Urothelium cell line (cell line): ENCODE results near the gene PCDH9.

ENCODE experiments used
- DNase-seq: peaks from one replicate; pipeline ENCODE4 v3.0.0; 2011; ENCODE audit warnings: low spot score, mixed read lengths
- FAIRE-seq: peaks from 2 replicates; lab custom pipeline; 2011; peaks lifted over from hg19 to GRCh38; lab: Jason Lieb, UNC

PCDH9 gene

GRCh38 chr13:66430728-66431127 is 799.4 kb downstream of the PCDH9 start:
- no peak for FAIRE-seq
- DNase-seq: no peak

- no peak for DNase-seq
- no peak for FAIRE-seq
Measured at GRCh38 chr13:66430269-66430668, 799.9 kb downstream of the PCDH9 start.

DNA sequence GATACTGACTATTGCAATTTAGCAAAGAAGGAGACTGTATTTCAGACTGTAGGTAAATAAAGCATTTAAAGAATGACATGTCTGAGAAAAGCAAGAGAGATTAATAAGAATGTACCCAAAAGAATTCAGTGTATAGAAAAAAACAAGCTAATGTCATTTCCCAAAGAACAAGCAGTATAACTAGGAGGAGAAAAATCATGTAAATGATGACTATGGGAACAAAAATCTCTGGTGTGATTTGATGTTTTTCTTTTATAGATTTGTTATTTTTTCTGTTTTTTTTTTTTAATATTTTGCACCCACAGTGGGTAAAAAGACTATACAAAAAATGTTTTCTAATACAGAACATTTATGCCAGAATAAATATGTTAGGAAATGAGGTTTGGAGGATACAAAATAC is 801.0 kb downstream of the PCDH9 start:
- no peak for FAIRE-seq
- DNase-seq: no peak

DNA sequence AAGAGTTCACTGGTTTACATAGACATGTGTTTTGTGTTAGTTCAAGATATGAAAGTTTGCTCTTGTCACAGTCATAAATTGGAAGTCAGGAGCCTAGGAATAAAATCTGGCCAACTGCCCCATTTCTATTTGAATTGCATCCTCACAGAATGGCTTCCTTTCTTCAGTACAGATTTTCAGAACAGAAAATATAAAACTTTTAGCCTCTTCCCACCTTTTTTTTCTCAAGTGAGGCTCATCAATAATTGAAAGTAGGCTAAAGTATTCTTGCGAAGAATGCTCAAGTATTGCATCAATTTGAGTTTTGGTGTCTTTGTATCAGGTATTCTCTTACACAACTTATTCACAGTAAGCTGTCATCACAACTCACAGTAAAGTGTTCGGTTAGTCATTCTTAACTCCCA is 802.7 kb downstream of the PCDH9 start:
- DNase-seq: no peak
- no peak for FAIRE-seq

DNA sequence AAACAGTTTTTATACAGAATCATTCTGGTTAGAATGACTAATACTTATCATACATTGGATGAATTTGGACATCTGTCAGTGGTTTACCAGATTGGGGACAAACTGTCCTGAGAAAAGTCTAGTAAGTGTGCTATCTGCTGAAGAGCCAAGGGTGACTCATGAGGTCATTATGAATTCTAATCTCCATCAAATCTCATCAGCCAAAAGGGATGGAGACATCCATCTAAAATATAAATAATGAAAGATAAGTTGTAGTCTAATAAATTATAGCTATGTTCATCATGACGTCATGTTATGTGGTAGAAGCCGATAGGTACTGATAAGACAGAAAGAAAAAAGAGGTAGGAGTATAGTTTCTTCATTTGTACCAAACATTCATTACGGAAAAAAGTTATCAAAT is 804.4 kb downstream of the PCDH9 start:
- no peak for FAIRE-seq
- no peak for DNase-seq

DNA sequence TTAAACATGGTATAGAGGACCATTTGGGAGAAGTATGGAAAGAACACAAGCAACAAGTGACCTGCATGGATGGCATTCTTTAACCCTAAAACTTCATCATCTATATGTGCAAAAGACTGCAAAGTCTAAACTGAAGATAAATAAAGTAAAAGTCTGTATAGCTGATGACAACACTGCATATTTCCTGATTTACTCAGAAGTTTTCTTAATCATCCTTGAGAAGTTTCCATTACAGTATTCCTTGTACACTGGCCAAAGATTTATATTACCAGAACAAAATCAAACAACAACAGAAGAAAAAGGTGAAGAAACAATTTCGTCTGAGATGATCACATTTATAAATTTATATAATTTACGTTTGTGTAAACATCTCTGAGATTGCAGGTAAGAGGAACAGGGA is 805.7 kb downstream of the PCDH9 start:
- FAIRE-seq: no peak
- no peak for DNase-seq

DNA sequence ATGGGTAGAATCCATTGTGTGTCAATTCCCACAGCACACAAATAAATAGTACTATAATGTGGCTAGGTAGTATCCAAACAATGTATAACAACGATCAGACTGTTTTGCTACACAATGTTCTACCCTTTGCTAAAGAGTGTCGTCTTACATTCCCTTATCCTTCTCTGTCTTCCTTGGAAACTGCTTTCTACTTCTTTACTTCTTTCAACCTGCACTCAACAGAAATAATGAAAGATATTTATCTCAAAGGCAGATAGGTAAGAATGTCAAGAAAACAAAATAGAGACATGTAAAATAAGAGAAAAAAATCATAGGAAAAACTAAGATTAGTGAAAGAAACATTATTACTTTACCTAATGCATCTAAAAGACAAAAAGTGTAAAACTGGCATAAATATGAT is 814.7 kb downstream of the PCDH9 start:
- FAIRE-seq (no peak), DNase-seq (no peak)

DNA sequence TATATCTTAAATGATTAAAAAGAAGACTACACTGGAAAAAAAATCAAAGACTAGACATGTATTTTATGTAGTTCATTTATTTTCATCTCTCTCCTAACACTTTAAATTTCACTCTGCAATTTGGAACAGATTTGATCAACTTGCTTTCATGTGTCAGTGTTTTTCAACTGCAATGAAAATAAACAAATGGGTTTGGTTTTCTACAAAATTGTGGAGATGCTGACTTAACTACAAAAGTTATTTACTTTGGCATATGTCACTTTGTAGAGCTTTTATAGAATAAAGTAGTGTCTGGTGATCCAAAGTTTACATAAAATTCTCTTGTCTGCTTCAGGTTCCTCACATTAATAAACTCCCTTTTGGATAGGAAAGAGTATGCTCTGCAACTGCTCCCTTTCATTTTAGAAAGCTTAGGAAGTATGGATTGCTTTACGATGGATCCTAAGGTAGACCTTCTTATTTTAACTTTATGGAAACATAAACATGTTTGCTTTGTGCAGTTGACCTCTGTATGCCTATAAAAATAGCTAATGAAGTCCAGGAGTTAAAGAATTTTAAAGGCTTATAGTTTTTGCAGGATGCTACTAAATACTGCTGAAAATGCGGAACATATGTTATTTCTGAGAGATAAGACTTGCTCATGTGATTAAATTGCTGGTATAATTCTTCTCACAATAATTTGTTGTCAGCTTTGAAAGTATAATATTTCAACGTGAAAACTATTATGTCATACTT is 815.9 kb downstream of the PCDH9 start:
- no peak for DNase-seq
- FAIRE-seq: no peak

DNA sequence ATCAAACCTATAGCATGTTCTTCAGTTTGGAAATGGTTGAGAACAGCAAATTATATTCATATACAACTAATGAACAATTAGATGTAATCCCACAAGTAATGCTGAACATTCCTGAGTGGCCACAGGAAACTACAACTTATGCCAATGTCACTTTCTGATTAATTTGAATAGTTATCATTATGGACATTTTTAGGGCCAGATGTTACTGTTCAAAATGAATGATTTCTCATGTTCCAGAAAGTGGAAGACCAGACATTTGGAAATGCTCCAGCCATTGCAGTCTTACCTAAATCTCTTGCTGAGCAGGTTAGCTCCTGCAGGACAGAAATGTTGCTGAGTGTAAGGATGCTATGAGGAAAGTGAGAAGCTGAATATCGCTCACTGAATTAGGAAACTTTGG is 819.8 kb downstream of the PCDH9 start:
- no peak for FAIRE-seq
- DNase-seq: no peak

GRCh38 chr13:66409542-66409941 is 820.6 kb downstream of the PCDH9 start:
- DNase-seq (no peak), FAIRE-seq (no peak)

DNA sequence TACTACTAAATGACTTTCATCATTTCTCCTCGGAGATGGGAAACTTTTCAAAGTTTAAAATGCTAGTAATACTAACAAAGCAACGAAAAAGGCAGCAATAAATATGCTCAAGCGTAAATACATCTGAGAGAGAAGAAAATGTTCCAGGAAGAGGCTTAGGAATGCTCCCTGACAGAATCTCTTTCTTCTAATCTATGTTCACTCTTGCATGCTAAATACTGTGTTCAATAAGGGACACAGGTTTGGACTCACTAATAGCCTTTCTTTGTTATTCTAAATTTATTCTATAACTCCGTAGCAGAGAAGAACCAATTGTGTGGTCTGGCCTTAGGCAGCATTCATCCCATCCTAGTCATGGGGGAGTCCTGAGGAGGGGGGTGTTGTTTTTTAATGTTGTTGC is 823.0 kb downstream of the PCDH9 start:
- FAIRE-seq: no peak
- no peak for DNase-seq

DNA sequence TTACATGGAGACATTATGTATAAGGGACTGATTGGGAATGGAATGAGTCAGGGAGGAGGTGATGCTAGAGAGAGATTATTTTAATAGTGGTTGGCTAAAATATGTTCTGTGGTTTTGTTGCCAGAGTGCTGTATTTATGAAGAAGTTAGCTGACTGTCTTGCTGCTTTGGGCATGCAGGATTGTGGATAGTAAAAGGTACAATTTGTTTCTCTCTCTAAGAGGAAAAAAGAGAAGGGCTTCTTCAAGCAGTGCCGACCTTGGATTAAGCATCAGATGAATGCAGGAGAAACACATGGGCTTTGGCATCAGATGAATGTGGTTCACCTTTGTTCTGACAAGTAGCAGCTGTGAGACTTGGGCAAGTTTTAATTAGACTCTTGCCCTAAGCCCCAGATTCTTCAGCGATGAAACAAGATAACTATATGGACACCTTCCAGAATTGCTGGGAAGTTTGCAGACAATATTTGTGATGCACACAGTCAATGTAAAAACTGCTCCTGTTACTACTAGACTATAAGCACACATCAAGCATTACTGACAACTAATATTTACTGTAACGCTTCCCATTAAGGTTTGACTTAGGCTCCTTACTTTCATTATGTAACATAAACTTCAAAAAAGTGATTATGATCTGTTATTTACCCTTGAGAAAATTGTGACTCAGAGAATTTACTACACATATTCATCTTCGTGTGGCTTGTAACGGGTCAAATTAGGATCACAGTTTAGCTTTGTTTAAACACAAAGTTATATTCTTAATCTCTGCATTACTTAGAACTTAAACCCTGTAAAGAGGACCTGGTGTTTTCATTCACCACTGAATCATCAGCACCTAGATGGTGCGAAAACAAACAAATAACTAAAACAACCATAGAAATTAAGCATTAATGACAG is 824.0 kb downstream of the PCDH9 start:
- FAIRE-seq: no peak

DNA sequence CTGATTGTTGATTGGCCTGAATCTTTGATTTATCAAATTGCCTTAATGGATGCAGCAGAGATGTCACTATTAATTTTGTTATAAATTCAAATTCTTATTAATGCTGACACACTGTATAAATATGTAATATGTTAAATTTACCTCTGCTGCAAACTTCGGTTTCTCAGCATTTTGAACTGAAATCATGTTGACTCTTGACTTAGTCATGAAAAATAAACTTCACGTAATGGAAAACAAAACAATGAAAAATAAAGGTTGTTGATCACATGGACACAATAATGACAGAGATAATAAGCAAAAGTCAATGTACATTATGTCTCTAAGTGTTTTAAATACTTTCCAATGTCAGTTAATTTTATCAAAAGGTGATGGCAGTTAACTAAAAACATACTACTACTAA is 827.6 kb downstream of the PCDH9 start:
- DNase-seq (no peak), FAIRE-seq (no peak)

More for the DNA sequence above, 824.0 kb downstream of the PCDH9 start:
- DNase-seq: peak; percentile 2

- no peak for DNase-seq
- FAIRE-seq: no peak
Measured at GRCh38 chr13:66402066-66402465, 828.1 kb downstream of the PCDH9 start.

DNA sequence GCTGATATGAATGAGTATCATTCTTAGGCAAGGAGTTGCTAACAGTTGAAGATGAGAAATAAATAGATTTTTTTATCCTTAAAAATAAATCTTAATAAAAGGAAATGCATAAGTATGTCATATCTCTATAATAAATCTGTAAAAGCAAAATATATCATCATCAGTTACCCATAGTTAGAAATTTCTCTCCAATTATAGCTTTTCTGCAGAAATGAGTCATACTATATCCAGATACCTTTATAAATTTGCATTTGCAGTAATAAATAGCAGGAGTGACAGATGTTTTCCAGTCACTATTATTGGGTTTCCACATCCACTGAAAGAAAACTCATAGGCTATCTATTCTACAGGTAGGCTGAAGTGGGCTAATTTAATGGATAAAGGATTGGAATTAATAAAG is 829.8 kb downstream of the PCDH9 start:
- FAIRE-seq: no peak
- DNase-seq: no peak

DNA sequence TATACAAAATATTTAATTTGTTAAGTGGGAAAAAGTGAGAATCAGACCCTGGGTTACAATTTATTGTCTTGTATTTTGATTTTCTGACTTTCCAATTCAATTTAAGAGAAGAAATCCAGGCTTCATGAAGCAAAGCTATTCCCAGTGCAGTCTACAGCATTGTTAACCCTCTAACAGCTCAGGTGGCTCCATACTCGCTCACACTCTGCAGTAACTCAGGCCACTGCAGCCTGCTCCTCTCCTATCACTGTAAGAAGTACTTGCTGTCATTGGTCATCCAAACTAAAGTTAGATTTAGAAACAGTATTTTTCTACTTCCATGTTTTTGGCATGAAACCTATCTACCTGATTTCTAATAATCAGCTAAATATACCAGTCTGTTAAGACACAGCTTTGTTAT is 830.3 kb downstream of the PCDH9 start:
- FAIRE-seq (no peak), DNase-seq (no peak)

- FAIRE-seq (no peak), DNase-seq (no peak)
Measured at GRCh38 chr13:66397133-66397532, 833.0 kb downstream of the PCDH9 start.

DNA sequence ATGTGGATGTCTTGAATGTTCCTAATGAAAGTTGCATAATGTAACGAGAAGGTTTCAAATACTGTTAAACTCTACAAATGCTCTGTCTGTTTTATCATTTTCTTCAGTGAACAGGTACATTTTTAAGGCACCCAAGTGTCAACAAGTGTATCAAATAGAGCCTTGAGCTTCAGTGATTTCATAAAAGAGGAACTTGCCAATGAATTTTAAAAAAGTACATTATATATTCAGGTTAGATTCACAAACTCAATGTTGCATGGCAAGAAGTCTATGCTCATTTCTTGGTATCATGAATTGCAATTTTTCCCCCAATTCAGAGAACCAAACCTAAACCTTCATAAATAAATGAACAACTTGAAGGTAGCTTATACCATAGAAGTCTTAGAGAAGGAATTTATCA is 838.8 kb downstream of the PCDH9 start:
- FAIRE-seq: no peak
- DNase-seq: no peak

GRCh38 chr13:66378894-66379293 is 851.2 kb downstream of the PCDH9 start:
- FAIRE-seq (no peak), DNase-seq (no peak)

- DNase-seq: no peak
- no peak for FAIRE-seq
Measured at GRCh38 chr13:66377569-66377968, 852.6 kb downstream of the PCDH9 start.

DNA sequence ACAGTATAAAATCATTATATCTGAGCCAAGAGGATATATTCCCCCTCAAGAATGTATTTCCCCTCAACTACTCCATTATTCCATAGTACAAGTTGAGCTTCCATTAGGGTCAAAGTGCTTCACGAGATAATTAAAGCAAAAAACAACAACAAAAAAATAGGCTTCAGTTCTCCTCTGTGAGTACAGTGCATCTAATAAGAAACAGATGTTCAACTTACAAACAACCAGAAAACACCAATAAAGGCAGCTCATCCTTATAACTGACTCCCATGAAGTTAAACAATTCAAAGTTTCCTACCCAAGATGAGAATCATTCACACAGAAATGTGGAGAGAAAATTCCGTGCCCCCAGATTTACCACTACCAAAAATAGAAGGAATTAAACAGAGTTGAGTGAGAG is 854.4 kb downstream of the PCDH9 start:
- FAIRE-seq (no peak), DNase-seq (no peak)

DNA sequence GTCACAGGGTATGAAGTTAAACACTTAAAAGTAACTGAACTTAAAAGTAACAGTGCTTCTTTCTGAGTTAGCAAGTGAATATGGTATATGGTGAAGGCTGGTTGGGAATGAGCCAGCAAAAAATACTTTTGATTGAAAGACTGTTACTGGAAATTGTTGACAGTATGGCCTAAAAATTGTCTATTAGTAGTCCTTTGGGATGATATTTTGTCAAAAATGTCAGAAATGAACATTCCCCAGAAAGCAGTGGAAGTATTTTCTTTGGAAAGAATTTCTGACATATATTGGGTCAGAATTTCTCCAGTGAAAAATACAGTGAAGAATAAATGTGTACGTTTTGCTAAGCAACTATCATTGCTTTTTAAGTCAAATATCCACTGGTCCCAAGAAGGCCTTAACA is 860.5 kb downstream of the PCDH9 start:
- no peak for FAIRE-seq
- DNase-seq: no peak
